Activated naive CD4-positive, alpha-beta T cell treated with anti-CD3 and anti-CD28 coated beads for 36 hours (primary cell): ENCODE data around the gene NUDCD2. TPM values are rescaled to one million over a fixed set of nuclear protein-coding genes. Genes with fewer than 3 reads are reported as not detected.

ENCODE experiments used
- CTCF ChIA-PET: fragments of 350-600 bp; sonication (Branson Sonifier 250); formaldehyde crosslinking; loops from one replicate; lab custom pipeline; 2021; ENCODE audit warnings: antibody characterized with exemption; lab: Charles Lee
- DNase-seq: peaks from one replicate; pipeline ENCODE4 v3.0.0-alpha.2; 2020
- H3K27ac Mint-ChIP-seq: one replicate; pipeline ENCODE4 v1.8.0; 2021; ENCODE audit warnings: mild to moderate bottlenecking, mixed read lengths
- H3K27me3 Mint-ChIP-seq: one replicate; pipeline ENCODE4 v1.8.0; 2021; ENCODE audit warnings: low read depth, mixed read lengths
- H3K36me3 Mint-ChIP-seq: one replicate; pipeline ENCODE4 v1.8.0; 2021; ENCODE audit warnings: low read depth, mixed read lengths
- H3K4me1 Mint-ChIP-seq: one replicate; pipeline ENCODE4 v1.8.0; 2021; ENCODE audit warnings: low read depth, mixed read lengths
- H3K4me3 Mint-ChIP-seq: one replicate; pipeline ENCODE4 v1.8.0; 2021; ENCODE audit warnings: mild to moderate bottlenecking, moderate library complexity, mixed read lengths
- H3K9me3 Mint-ChIP-seq: one replicate; pipeline ENCODE4 v1.8.0; 2021; ENCODE audit warnings: mixed read lengths
- intact Hi-C: fragments of 100-400 bp; cut with micrococcal nuclease; formaldehyde crosslinking; loops from one replicate; pipeline ENCODE4 v1.15.1; 2023
- total RNA-seq, 2 experiments: library from RNA; stranded (reverse); gene quantifications; one replicate each; pipeline ENCODE4 v1.2.3, GENCODE V29; 2021

The NUDCD2 gene
- total RNA-seq: 10 to 100 TPM; 51.5 to 55.5 TPM

- CTCF ChIA-PET: interaction anchor here (0.6 to 3.1 kb wide), 8 partner anchors 8 to 50 kb away, joined by 3 to 18 read pairs (median 4); partner anchors contain the start of gene MAT2B
- intact Hi-C loops: loop anchor here (1.0 kb wide), 3 partner anchors 10 to 45 kb away; partner anchors contain the start of genes CCNG1 and MAT2B
- H3K4me3 Mint-ChIP-seq: peak within 1 kb of the TSS; percentile 94
- H3K4me1 Mint-ChIP-seq: peaks cover 28% of the 10 kb centered on the region
- peaks cover 40% of the 10 kb centered on the region for H3K36me3 Mint-ChIP-seq
- peak; percentile 96 for DNase-seq
- H3K27ac Mint-ChIP-seq: peak within 1 kb of the TSS; percentile 100
- no peaks in the 10 kb centered on the region for H3K27me3 Mint-ChIP-seq
- H3K9me3 Mint-ChIP-seq: no peaks in the 10 kb centered on the region
These were observed at the start of gene NUDCD2 for GRCh38 chr5:163459819-163460561. TSS of gene NUDCD2 (minus strand) at chr5:163460102. CDS start at chr5:163460050, 52 bp downstream.

- Mint-ChIP-seq H3K9me3 (no peaks in the 10 kb centered on the region), H3K27ac (peak overlapping the region; percentile 98), H3K4me3 (peak overlapping the region; percentile 85), H3K4me1 (peaks cover 43% of the 10 kb centered on the region), H3K27me3 (no peaks in the 10 kb centered on the region), H3K36me3 (peaks cover 23% of the 10 kb centered on the region)
- CTCF ChIA-PET: interaction anchor here (1.0 to 1.4 kb wide), 2 partner anchors 48 to 49 kb away, joined by 3 read pairs; partner anchors contain the start of genes HMMR and NUDCD2
- intact Hi-C loops: no loop called here
- DNase-seq: peak; percentile 40
These were observed 49.5 kb upstream of the NUDCD2 start for GRCh38 chr5:163509291-163509951.

GRCh38 chr5:163508753-163509152 lies 48.9 kb upstream of the NUDCD2 start:
- Mint-ChIP-seq H3K27me3 (no peaks in the 10 kb centered on the region), H3K9me3 (no peaks in the 10 kb centered on the region), H3K4me3 (peak overlapping the region; percentile 85), H3K4me1 (peaks cover 43% of the 10 kb centered on the region), H3K36me3 (peaks cover 25% of the 10 kb centered on the region), H3K27ac (peak overlapping the region; percentile 98)
- DNase-seq: no peak
- CTCF ChIA-PET: interaction anchor here (0.8 to 1.0 kb wide), 2 partner anchors 47 to 50 kb away, joined by 3 read pairs; no protein-coding TSS in a partner anchor
- intact Hi-C loops: no loop called here

DNA sequence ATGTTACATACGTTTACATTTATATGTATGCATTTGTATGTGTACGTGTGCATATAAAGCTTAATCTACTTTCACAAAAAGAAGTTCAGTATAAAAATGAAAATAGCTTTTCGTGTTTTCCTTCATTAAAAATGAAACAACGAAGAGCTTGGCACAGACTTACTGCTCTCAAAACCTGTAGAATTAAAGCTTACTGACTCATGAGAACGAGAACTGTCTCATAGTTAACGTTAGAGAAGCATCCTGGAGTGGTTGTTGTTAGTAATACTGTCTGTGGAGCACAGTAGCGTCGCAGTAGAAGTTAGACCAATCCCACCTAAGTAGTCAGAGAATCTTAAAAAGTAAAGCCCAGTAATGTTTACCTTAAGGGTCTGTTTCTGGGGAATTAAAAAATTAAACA lies 46.8 kb upstream of the NUDCD2 start:
- H3K9me3 Mint-ChIP-seq: no peaks in the 10 kb centered on the region
- peaks cover 10% of the 10 kb centered on the region for H3K36me3 Mint-ChIP-seq
- H3K27me3 Mint-ChIP-seq: no peaks in the 10 kb centered on the region
- CTCF ChIA-PET: interaction anchor here (0.6 to 1.2 kb wide), 3 partner anchors 15 to 48 kb away, joined by 3 to 7 read pairs (median 3); no protein-coding TSS in a partner anchor
- intact Hi-C loops: loop anchor here (1.0 kb wide), 2 partner anchors 60 to 69 kb away; partner anchors contain the start of gene CCNG1
- peak overlapping the region; percentile 85 for H3K4me3 Mint-ChIP-seq
- peaks cover 39% of the 10 kb centered on the region for H3K4me1 Mint-ChIP-seq
- peak; percentile 33 for DNase-seq
- H3K27ac Mint-ChIP-seq: peak overlapping the region; percentile 98

DNA sequence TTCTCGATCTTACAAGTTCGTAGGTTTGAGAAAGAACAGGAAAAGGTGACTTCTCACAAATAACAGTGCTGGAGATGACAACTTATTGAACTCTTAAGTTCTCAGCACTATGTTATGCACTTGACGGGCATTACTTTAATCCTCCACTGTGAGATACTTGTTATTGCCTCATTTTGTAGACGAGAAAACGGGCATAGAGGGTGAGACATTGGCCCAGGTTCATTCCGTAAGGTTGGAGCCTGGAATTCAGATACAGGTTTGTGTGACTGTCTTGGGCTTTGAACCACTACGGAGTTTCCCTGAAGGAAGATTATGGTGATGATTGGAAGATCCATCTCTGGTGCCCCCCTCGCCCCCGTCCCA lies 46.2 kb upstream of the NUDCD2 start:
- Mint-ChIP-seq H3K4me3 (peak overlapping the region; percentile 85), H3K27me3 (no peaks in the 10 kb centered on the region), H3K27ac (peak overlapping the region; percentile 98), H3K9me3 (no peaks in the 10 kb centered on the region), H3K36me3 (peaks cover 10% of the 10 kb centered on the region), H3K4me1 (peaks cover 37% of the 10 kb centered on the region)
- intact Hi-C loops: loop anchor here (1.0 kb wide), 2 partner anchors 60 to 69 kb away; partner anchors contain the start of gene CCNG1
- CTCF ChIA-PET: interaction anchor here (1.0 to 2.0 kb wide), 2 partner anchors 10 to 47 kb away, joined by 3 to 6 read pairs; partner anchors contain the start of genes HMMR and NUDCD2
- DNase-seq: peak; percentile 22

- peaks cover 10% of the 10 kb centered on the region for H3K36me3 Mint-ChIP-seq
- no peaks in the 10 kb centered on the region for H3K9me3 Mint-ChIP-seq
- peaks cover 32% of the 10 kb centered on the region for H3K4me1 Mint-ChIP-seq
- peak within 1 kb of the TSS; percentile 85 for H3K4me3 Mint-ChIP-seq
- intact Hi-C loops: loop anchor here (1.0 kb wide), 3 partner anchors 45 to 68 kb away; partner anchors contain the start of genes CCNG1, HMMR and NUDCD2
- DNase-seq: peak; percentile 95
- CTCF ChIA-PET: interaction anchor here (0.7 to 2.0 kb wide), 4 partner anchors 11 to 46 kb away, joined by 3 to 6 read pairs (median 4); partner anchors contain the start of genes HMMR and NUDCD2
- no peaks in the 10 kb centered on the region for H3K27me3 Mint-ChIP-seq
- H3K27ac Mint-ChIP-seq: peak within 1 kb of the TSS; percentile 98
These were observed 45.6 kb upstream of the NUDCD2 start, which contains the start of gene MAT2B for GRCh38 chr5:163505368-163506094. TSS of gene MAT2B (plus strand) at chr5:163505619. CDS start at chr5:163505687, 68 bp downstream.

- Mint-ChIP-seq H3K27ac (peak overlapping the region; percentile 98), H3K4me1 (peaks cover 27% of the 10 kb centered on the region), H3K36me3 (peaks cover 10% of the 10 kb centered on the region), H3K4me3 (peak overlapping the region; percentile 85), H3K9me3 (no peaks in the 10 kb centered on the region), H3K27me3 (no peaks in the 10 kb centered on the region)
- DNase-seq: no peak
- CTCF ChIA-PET: interaction anchor here (0.7 to 2.0 kb wide), 5 partner anchors 11 to 46 kb away, joined by 3 to 6 read pairs (median 3); partner anchors contain the start of genes HMMR and NUDCD2
- intact Hi-C loops: loop anchor here (1.0 kb wide), 1 partner anchor 45 kb away; the partner anchor contains the start of genes HMMR and NUDCD2
These were observed 45.1 kb upstream of the NUDCD2 start for GRCh38 chr5:163505049-163505367.

DNA sequence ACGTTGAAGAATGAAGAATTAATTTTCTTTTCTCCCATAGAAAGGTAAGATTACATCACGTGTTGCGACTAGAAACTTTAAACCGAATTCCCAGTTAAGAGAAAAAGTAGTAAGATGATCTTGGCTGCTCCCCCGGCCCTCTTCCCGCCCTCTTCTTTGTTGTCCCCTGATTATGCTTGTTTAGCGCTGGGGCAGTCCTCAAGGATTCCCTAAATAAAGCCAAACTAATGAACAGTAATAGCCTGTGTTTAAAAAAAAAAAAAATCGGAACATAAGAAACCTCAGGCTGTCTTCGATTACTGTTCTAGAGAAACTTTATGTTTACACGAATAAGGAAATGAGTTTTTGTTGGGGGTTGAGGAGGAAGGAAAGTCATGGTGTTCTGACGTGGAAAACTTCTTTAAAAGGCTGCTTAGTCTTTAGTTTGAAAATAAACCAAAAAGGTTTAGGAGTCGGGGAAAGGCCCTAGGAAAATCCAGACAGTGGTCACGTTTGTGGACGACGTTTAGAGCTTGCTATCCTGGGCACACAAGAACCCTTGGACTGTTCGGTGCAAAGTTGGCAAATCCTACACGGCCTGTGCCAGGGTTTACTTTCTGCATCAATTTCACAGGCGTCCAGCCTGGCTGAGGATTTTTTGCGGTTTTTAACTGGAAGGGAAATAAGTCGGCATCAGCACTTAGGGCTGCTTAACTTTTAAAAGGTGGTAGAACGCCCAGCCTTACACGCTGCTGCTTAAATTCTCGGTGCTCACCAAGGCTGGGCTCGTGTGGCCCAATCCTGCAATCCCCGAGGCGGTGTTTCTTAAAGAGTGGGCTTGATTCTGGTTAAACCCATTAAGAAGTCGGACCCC lies 44.4 kb upstream of the NUDCD2 start:
- H3K9me3 Mint-ChIP-seq: no peaks in the 10 kb centered on the region
- intact Hi-C loops: no loop called here
- H3K27me3 Mint-ChIP-seq: no peaks in the 10 kb centered on the region
- peak overlapping the region; percentile 98 for H3K27ac Mint-ChIP-seq
- peaks cover 10% of the 10 kb centered on the region for H3K36me3 Mint-ChIP-seq
- peaks cover 22% of the 10 kb centered on the region for H3K4me1 Mint-ChIP-seq
- CTCF ChIA-PET: interaction anchor here (0.9 to 2.0 kb wide), 6 partner anchors 13 to 66 kb away, joined by 3 to 6 read pairs (median 4); partner anchors contain the start of genes HMMR and NUDCD2
- H3K4me3 Mint-ChIP-seq: peak overlapping the region; percentile 85
- DNase-seq: peak; percentile 50

DNA sequence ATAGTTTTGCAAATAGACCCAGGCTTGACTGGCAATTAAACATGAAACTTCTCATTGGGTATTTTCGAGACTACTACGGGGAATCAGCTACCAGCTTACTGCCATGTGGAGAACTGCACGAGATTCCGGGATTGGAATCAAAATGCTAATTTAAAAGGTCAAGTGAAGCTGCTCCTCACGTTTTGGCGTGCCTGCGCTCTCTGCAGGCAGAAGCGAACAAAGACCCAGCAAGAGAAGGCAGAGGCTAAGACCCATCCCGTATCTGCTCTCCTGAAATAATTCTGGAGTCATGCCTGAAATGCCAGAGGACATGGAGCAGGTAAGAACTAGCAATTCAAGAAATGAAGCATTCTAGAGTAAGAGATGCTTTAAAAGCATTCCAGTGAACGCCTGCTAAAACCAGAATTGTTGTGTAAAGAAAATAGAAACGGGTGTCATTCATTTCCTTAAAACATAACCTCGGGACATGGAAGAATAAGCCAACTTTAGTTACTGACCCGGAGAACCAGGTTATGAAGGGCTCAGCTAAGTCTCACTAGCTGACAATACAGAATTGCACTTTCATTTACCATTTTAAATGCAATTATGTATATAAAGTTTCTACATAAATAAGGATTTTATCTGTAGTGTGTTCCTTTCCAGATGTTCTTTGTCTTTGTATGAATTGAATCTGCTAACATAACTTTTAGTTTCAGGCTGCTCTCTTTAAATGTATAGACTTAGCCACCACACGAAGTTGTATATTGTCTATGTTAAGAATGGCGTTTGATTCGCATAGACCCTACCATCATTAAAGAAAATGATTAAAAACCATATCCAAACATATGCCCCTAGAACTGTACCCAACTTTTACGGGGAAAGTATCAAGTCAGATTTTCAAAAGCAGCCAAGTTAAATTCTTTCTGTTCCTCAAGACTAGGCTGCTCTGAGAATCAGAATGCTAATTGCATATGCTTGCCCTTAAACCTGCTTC lies 43.5 kb upstream of the NUDCD2 start:
- intact Hi-C loops: loop anchor here (1.0 kb wide), 1 partner anchor 30 kb away; no protein-coding TSS in a partner anchor
- no peaks in the 10 kb centered on the region for H3K27me3 Mint-ChIP-seq
- H3K36me3 Mint-ChIP-seq: peaks cover 8% of the 10 kb centered on the region
- peak; percentile 68 for DNase-seq
- peaks cover 19% of the 10 kb centered on the region for H3K4me1 Mint-ChIP-seq
- H3K9me3 Mint-ChIP-seq: no peaks in the 10 kb centered on the region
- H3K27ac Mint-ChIP-seq: peak overlapping the region; percentile 98
- CTCF ChIA-PET: interaction anchor here (0.7 to 1.5 kb wide), 8 partner anchors 12 to 65 kb away, joined by 3 to 5 read pairs (median 3); partner anchors contain the start of gene HMMR
- peak overlapping the region; percentile 85 for H3K4me3 Mint-ChIP-seq

- intact Hi-C loops: no loop called here
- Mint-ChIP-seq H3K9me3 (no peaks in the 10 kb centered on the region), H3K36me3 (peaks cover 7% of the 10 kb centered on the region), H3K4me3 (peak overlapping the region; percentile 85), H3K27ac (peak overlapping the region; percentile 98), H3K4me1 (peaks cover 11% of the 10 kb centered on the region), H3K27me3 (no peaks in the 10 kb centered on the region)
- DNase-seq: no peak
- CTCF ChIA-PET: interaction anchor here (0.7 to 1.5 kb wide), 7 partner anchors 11 to 64 kb away, joined by 3 to 5 read pairs (median 3); partner anchors contain the start of gene HMMR
These were observed 42.6 kb upstream of the NUDCD2 start for GRCh38 chr5:163502521-163502920.
